ENCODE measurements around the gene RYR1.

DNA sequence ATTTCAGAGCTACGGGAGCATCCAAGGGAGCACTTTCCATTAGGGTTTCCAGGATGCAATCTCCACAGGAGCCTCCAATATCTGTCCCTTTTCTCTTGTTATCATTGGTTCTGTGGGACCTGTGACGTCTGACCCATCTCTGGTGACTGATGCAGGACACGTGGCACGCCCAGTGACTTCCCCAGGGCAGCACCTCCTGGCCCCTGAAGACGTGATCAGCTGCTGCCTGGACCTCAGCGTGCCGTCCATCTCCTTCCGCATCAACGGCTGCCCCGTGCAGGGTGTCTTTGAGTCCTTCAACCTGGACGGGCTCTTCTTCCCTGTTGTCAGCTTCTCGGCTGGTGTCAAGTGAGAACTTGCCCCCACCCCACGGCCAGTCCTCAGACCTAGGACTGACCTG lies 25.5 kb downstream of the RYR1 start:
- TF ChIP-seq CTCF (IDR thresholded peaks at IDR 0.05; ENCODE audit: borderline replicate concordance, extremely low read depth, low read length, poor library complexity, severe bottlenecking) (no peak), EZH2 (IDR thresholded peaks at IDR 0.05; ENCODE audit: borderline replicate concordance, low read depth, low read length, severe bottlenecking) (no peak)

All from DND-41 (cell line).